PFSK-1 (cell line): Measurements from ENCODE around the gene RNU2-1.

Source experiments
- FOXP2 ChIP-seq: optimal IDR thresholded peaks from 2 replicates; pipeline ENCODE3; 2011; ENCODE audit warnings: borderline replicate concordance, control low read depth, inconsistent platforms; ENCODE audit not compliant: insufficient read depth; ENCODE audit errors: extremely low read length, extremely low read depth
- POLR2AphosphoS5 ChIP-seq: IDR thresholded peaks from 2 replicates; pipeline ENCODE4 v1.6.1; 2012; ENCODE audit warnings: low read depth, mild to moderate bottlenecking, control low read depth, low read length, moderate library complexity
- SIN3A ChIP-seq: IDR thresholded peaks from 2 replicates; pipeline ENCODE4 v1.6.1; 2012; ENCODE audit warnings: mild to moderate bottlenecking, low read length, moderate library complexity, borderline replicate concordance; ENCODE audit not compliant: insufficient read depth
- TAF1 ChIP-seq: IDR thresholded peaks from 2 replicates; pipeline ENCODE4 v1.6.1; 2012; ENCODE audit warnings: low read length, control low read depth, borderline replicate concordance; ENCODE audit not compliant: insufficient read depth
- TF ChIP-seq, protein P1 (sequence below), 2 experiments: IDR thresholded peaks; 2 replicates each; pipeline versions ENCODE4 v1.6.1 to v1.8.0; 2011 to 2012; ENCODE audit warnings: low read depth in 2 of 2, low read length in 2 of 2, control low read depth in 1 of 2, inconsistent platforms in 1 of 2, mild to moderate bottlenecking in 1 of 2, moderate library complexity in 1 of 2; ENCODE audit not compliant: insufficient read depth in 1 of 2

RNU2-1 gene

DNA sequence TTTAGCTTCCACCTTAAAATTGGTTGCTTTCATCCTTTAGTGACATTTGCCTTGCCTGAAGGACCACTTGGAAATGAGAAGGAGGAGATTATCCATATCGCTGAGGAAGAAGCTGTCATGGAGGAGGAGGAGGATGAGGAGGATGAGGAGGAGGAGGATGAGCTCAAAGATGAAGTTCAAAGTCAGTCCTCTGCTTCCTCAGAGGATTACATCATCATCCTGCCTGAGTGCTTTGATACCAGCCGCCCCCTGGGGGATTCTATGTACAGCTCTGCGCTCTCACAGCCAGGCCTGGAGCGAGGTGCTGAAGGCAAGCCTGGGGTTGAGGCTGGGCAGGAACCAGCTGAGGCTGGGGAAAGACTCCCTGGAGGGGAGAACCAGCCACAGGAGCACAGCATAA is 33.6 kb downstream of the RNU2-1 start:
- TF ChIP-seq FOXP2 (no peak), SIN3A (no peak), POLR2AphosphoS5 (no peak), TAF1 (no peak)
- TF ChIP-seq, protein P1, sequence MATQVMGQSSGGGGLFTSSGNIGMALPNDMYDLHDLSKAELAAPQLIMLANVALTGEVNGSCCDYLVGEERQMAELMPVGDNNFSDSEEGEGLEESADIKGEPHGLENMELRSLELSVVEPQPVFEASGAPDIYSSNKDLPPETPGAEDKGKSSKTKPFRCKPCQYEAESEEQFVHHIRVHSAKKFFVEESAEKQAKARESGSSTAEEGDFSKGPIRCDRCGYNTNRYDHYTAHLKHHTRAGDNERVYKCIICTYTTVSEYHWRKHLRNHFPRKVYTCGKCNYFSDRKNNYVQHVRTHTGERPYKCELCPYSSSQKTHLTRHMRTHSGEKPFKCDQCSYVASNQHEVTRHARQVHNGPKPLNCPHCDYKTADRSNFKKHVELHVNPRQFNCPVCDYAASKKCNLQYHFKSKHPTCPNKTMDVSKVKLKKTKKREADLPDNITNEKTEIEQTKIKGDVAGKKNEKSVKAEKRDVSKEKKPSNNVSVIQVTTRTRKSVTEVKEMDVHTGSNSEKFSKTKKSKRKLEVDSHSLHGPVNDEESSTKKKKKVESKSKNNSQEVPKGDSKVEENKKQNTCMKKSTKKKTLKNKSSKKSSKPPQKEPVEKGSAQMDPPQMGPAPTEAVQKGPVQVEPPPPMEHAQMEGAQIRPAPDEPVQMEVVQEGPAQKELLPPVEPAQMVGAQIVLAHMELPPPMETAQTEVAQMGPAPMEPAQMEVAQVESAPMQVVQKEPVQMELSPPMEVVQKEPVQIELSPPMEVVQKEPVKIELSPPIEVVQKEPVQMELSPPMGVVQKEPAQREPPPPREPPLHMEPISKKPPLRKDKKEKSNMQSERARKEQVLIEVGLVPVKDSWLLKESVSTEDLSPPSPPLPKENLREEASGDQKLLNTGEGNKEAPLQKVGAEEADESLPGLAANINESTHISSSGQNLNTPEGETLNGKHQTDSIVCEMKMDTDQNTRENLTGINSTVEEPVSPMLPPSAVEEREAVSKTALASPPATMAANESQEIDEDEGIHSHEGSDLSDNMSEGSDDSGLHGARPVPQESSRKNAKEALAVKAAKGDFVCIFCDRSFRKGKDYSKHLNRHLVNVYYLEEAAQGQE (IDR thresholded peaks at IDR 0.05; ENCODE audit: insufficient read depth in 1 of 2, low read depth in 2 of 2, low read length in 2 of 2): no peak

GRCh38 chr17:43199633-43200032 is 34.1 kb downstream of the RNU2-1 start:
- TF ChIP-seq FOXP2: no peak
- TF ChIP-seq TAF1: no peak

DNA sequence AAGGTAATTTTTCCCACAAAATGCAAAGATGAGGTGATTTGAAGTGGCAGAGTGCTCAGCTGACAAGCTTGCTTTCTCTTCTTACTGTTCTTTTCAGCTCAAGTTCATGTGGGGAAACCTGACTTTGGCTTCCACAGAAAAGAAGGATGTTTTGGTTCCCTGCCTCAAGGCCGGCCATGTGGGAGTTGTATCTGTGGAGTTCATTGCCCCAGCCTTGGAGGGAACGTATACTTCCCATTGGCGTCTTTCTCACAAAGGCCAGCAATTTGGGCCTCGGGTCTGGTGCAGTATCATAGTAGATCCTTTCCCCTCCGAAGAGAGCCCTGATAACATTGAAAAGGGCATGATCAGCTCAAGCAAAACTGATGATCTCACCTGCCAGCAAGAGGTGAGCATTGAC is 40.5 kb downstream of the RNU2-1 start:
- TF ChIP-seq TAF1 (no peak), POLR2AphosphoS5 (no peak), SIN3A (no peak)
- TF ChIP-seq, protein P1 (IDR thresholded peaks at IDR 0.05; ENCODE audit: insufficient read depth in 1 of 2, low read depth in 2 of 2, low read length in 2 of 2): no peak

GRCh38 chr17:43183921-43184320 is 49.9 kb downstream of the RNU2-1 start:
- no peak for TF ChIP-seq SIN3A
- TF ChIP-seq, protein P1 (IDR thresholded peaks at IDR 0.05; ENCODE audit: insufficient read depth in 1 of 2, low read depth in 2 of 2, low read length in 2 of 2): no peak
- TF ChIP-seq POLR2AphosphoS5: no peak
- TF ChIP-seq FOXP2: no peak
- TF ChIP-seq TAF1: no peak
